C4-2B (cell line): ENCODE data around the gene ASB6.
A peak's percentile ranks its signal among the peaks of the same experiment; 100 is the strongest.

Experiments
- H3K27ac ChIP-seq: fragments of 450-650 bp; 2 replicates; pipeline ENCODE4 v1.5.1; 2017
- ZFX ChIP-seq: fragments of 450-650 bp; IDR thresholded peaks from 2 replicates; pipeline ENCODE4 v1.6.1; 2017
- TF ChIP-seq, protein P1 (sequence below): fragments of 450-650 bp; conservative IDR thresholded peaks from 2 replicates; pipeline ENCODE4 v1.5.1; 2017; ENCODE audit warnings: mild to moderate bottlenecking

The ASB6 gene

DNA sequence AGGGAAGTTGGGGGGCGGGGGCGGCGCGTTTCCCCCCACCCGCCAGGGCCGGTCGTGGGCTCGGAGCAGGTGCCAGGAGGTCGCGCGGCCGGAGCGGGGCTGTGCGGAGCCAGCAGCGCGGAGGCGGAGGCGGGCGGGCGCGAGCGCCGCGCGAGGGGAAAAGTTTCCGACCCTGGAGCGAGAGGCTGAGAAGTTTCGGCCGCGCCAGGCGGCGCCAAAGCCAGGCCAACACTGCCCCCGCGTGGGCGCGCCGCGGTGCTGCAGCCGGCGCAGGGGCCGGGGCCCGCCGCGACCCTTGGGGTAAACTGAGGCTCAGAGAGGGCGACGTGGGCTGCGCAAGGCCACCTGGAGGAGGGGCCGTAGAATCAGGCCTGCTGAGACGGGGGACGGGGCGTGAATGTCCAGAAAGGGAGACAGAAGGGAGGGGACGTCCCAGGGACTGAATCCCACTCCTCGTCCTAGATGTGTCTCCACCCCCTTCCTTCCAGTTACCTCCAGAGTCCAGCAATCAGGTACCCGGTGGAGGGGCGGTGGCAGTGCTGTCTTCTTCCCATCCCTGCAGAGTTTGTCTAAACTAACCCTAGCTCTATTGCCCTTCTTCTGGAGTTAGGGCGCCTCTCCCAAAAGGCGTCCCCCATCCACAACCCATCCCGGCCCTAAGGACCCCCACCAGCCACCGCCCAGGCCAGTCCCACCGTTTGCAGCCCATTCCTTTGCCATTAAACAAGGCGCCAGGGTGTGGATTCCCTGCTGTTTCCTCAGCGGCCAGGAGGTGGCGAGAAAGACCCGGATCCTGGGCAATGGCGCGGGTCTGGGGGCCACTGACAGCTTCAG lies 31.3 kb downstream of the ASB6 start:
- peak overlapping the region; percentile 77 for H3K27ac ChIP-seq
- TF ChIP-seq, protein P1, sequence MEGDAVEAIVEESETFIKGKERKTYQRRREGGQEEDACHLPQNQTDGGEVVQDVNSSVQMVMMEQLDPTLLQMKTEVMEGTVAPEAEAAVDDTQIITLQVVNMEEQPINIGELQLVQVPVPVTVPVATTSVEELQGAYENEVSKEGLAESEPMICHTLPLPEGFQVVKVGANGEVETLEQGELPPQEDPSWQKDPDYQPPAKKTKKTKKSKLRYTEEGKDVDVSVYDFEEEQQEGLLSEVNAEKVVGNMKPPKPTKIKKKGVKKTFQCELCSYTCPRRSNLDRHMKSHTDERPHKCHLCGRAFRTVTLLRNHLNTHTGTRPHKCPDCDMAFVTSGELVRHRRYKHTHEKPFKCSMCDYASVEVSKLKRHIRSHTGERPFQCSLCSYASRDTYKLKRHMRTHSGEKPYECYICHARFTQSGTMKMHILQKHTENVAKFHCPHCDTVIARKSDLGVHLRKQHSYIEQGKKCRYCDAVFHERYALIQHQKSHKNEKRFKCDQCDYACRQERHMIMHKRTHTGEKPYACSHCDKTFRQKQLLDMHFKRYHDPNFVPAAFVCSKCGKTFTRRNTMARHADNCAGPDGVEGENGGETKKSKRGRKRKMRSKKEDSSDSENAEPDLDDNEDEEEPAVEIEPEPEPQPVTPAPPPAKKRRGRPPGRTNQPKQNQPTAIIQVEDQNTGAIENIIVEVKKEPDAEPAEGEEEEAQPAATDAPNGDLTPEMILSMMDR, result peak; percentile 97
- TF ChIP-seq ZFX, result no peak

- no peak for TF ChIP-seq ZFX
- TF ChIP-seq, protein P1, result no peak
- peak overlapping the region; percentile 77 for H3K27ac ChIP-seq
Observed at GRCh38 chr9:129610213-129610472, 31.8 kb downstream of the ASB6 start.

DNA sequence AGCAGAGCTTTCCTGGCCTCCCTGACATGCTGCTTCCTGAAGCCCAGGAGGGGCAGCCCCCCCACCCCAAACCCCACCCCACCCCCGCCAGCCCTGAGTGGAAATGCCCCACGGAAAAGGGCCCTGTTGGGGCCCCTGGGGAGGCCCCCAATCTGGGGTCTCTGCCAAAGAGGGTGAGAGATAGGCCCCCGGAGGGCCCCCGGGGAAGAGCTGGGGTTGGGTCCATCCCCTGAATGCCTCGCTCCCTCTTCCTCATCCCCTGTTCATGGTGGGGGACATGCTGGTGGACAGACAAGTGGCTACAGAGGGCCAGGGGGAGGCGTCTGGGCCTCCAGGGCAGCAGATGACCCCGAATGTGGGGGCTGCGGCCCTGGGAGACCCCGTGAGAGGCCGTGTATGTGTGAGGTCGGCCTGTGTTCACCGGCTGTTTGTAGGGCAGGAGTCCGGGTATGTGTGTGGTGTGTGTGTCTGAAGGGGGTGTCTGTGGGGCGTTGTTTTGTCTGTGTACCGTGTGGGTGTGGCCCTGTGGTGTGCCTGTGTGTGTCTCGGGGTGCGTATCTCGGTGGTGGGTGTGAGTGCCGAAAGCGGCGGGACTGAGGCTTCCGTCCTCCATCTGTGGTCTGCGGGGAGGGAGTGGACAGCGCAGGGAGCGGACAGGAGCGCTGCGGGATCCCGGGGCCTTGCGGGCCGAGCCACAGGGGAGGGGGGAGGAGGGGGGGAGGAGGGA lies 32.3 kb downstream of the ASB6 start:
- H3K27ac ChIP-seq, result peak overlapping the region; percentile 77
- no peak for TF ChIP-seq ZFX
- TF ChIP-seq, protein P1, result no peak

DNA sequence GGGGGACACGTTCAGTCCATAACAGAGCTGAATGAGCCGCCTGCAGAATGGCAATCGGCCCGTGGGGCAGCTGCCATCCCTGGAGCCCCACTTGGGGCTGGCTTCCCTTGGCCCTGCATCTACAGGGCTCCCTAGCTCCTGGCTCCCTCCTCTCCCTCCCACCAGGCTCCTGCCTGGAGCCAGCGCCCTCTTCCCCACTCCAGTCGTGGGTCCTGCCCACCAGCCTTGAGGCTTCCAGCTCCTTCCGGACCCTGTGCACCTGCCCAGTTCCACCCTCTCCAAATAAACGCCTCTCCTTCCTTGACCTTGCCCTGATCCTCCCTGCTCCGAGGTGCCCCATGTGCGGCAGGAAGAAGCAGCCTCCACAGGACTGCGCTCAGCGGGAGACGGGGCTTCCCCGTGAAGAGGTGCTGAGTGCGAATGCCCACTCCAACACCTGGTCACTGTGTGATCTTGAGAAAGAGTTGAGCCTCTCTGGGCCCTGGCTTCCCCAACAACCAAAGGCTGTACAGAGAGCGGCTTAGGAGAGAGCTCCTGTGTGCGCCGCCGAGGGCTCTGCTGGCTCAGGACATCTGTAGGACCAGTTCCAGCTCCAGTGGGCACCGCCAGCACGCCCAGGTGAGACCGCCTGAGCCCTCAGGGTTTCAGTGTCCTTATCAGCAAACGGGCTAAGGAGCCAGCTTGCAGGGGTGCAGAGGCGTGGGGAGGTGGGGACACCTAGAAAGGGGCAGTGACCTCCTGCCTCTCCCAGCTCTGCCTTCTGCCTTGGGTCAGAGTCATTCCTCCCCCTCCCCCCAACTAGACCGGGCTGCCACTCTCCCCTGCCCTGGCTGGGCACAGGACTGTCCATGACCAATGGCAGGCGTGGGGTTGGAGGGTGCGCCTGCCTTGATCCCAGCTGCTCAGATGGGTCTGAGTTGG lies 33.1 kb downstream of the ASB6 start:
- TF ChIP-seq, protein P1, result no peak
- TF ChIP-seq ZFX, result no peak
- H3K27ac ChIP-seq, result peak overlapping the region; percentile 4; the same call in 1 of the 2 replicates

- TF ChIP-seq, protein P1, result no peak
- TF ChIP-seq ZFX, result no peak
- peak overlapping the region; percentile 32 for H3K27ac ChIP-seq
Observed at GRCh38 chr9:129607027-129607387, 34.9 kb downstream of the ASB6 start.

- no peak for TF ChIP-seq ZFX
- TF ChIP-seq, protein P1, result no peak
- peak overlapping the region; percentile 32; the same call in 1 of the 2 replicates for H3K27ac ChIP-seq
Observed at GRCh38 chr9:129606161-129607026, 35.6 kb downstream of the ASB6 start.
